ENCODE data around the gene SLC1A2.
A peak's percentile ranks its signal among the peaks of the same experiment; 100 is the strongest.

The SLC1A2 gene

DNA sequence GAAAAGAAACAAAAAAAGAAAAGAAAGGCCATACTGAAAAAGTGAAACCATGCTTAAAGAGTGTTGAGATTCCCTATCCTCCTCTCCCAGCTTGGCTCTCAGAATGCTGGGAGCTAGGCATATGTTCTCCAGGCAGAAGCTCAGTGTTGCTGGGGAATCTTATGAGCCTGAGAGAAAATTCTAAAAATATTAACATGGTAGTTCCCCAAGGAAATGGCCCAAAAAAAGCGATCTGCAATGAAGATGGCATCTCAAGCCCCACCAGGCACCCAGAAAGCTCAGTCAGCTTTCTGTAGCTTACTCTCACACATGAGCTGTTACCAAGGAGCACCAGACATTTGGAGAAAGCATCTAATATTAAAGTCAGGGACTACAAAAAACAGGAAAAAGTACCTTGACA is 185.8 kb downstream of the SLC1A2 start:
- Histone ChIP-seq H3K9ac (ENCODE audit: low read length) (no peak overlapping the region), H2BK12ac (ENCODE audit: low read length) (no peak overlapping the region), H4K12ac (ENCODE audit: low read depth, low read length) (no peak overlapping the region), H3K79me2 (ENCODE audit: control insufficient read depth, insufficient read depth, low read length, poor library complexity) (peaks cover 1% of the 10 kb centered on the region), H3K4me2 (ENCODE audit: low read length) (no peak overlapping the region), H4K91ac (ENCODE audit: low read depth, low read length) (no peak overlapping the region), H3K36me3 (ENCODE audit: control insufficient read depth in 1 of 2, insufficient read depth in 2 of 2, low read length in 2 of 2) (no peaks in the 10 kb centered on the region), H3K4ac (ENCODE audit: low read depth, low read length) (no peak overlapping the region), H3K27me3 (ENCODE audit: insufficient read depth, low read length) (no peaks in the 10 kb centered on the region), H4K8ac (ENCODE audit: low read depth, low read length) (no peak overlapping the region), H3K79me1 (ENCODE audit: low read length) (peaks cover 3% of the 10 kb centered on the region), H2BK120ac (ENCODE audit: insufficient read depth, low read length, poor library complexity) (no peak overlapping the region), H3K23ac (ENCODE audit: low read length) (no peak overlapping the region), H3K14ac (ENCODE audit: low read length) (no peak overlapping the region), H2BK5ac (ENCODE audit: low read depth, low read length, poor library complexity) (no peak overlapping the region), H3K4me1 (ENCODE audit: control insufficient read depth in 1 of 2, insufficient read depth in 2 of 2, low read length in 2 of 2) (peaks cover 3 to 8% of the 10 kb centered on the region in 2 experiments), H3K18ac (ENCODE audit: low read length) (no peak overlapping the region), H3K4me3 (ENCODE audit: low read depth, low read length) (no peak overlapping the region), H3K9me3 (ENCODE audit: insufficient read depth, low read depth, low read length) (no peaks in the 10 kb centered on the region), H3K27ac (ENCODE audit: low read depth, low read length) (no peak overlapping the region), H2AK5ac (ENCODE audit: low read length) (no peak overlapping the region), H2AFZ (ENCODE audit: insufficient read depth, low read length, poor library complexity) (no peak overlapping the region)
- DNase-seq, result no peak
- WGBS (ENCODE audit: extremely low coverage, insufficient coverage, insufficient read length), result no CpG with 5 or more reads among the region's 1 CpG

DNA sequence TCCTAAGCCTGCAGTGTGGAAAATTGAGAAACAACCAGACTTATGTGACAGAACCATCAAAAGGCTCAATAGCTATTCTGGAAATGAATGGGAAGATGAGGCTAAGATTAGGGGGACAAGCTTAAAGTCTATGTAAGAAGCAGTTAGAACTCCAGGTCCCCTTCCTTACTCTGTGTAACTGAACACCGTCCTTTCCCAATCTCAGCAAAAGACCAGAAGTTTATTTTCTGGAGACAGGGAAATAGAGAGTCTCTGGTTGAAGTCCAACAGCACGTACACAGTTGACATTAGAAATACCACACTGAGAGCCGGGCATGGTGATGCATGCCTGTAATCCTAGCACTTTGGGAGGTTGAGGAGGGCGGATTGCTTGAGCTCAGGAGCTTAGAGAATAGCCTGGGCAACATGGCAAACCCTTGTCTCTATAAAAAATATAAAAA is 186.4 kb downstream of the SLC1A2 start:
- no peak overlapping the region for H4K12ac ChIP-seq (ENCODE audit: low read depth, low read length)
- H3K79me1 ChIP-seq (ENCODE audit: low read length), result peaks cover 3% of the 10 kb centered on the region
- no peak overlapping the region for H4K91ac ChIP-seq (ENCODE audit: low read depth, low read length)
- no peaks in the 10 kb centered on the region for H3K36me3 ChIP-seq (ENCODE audit: control insufficient read depth in 1 of 2, insufficient read depth in 2 of 2, low read length in 2 of 2)
- no peaks in the 10 kb centered on the region for H3K27me3 ChIP-seq (ENCODE audit: insufficient read depth, low read length)
- peaks cover 1% of the 10 kb centered on the region for H3K79me2 ChIP-seq (ENCODE audit: control insufficient read depth, insufficient read depth, low read length, poor library complexity)
- no peak overlapping the region for H3K4ac ChIP-seq (ENCODE audit: low read depth, low read length)
- H4K8ac ChIP-seq (ENCODE audit: low read depth, low read length), result no peak overlapping the region
- no peak overlapping the region for H2BK12ac ChIP-seq (ENCODE audit: low read length)
- H3K4me2 ChIP-seq (ENCODE audit: low read length), result no peak overlapping the region
- peaks cover 3 to 8% of the 10 kb centered on the region in 2 experiments for H3K4me1 ChIP-seq (ENCODE audit: control insufficient read depth in 1 of 2, insufficient read depth in 2 of 2, low read length in 2 of 2)
- H3K9ac ChIP-seq (ENCODE audit: low read length), result no peak overlapping the region
- H3K23ac ChIP-seq (ENCODE audit: low read length), result no peak overlapping the region
- H2BK120ac ChIP-seq (ENCODE audit: insufficient read depth, low read length, poor library complexity), result no peak overlapping the region
- no peak overlapping the region for H3K14ac ChIP-seq (ENCODE audit: low read length)
- no peak overlapping the region for H2AK5ac ChIP-seq (ENCODE audit: low read length)
- DNase-seq, result no peak
- no peak overlapping the region for H3K18ac ChIP-seq (ENCODE audit: low read length)
- no peak overlapping the region for H2AFZ ChIP-seq (ENCODE audit: insufficient read depth, low read length, poor library complexity)
- WGBS (ENCODE audit: extremely low coverage, insufficient coverage, insufficient read length), result no CpG with 5 or more reads among the region's 4 CpGs
- H2BK5ac ChIP-seq (ENCODE audit: low read depth, low read length, poor library complexity), result no peak overlapping the region
- no peak overlapping the region for H3K27ac ChIP-seq (ENCODE audit: low read depth, low read length)
- no peak overlapping the region for H3K4me3 ChIP-seq (ENCODE audit: low read depth, low read length)
- no peaks in the 10 kb centered on the region for H3K9me3 ChIP-seq (ENCODE audit: insufficient read depth, low read depth, low read length)

DNA sequence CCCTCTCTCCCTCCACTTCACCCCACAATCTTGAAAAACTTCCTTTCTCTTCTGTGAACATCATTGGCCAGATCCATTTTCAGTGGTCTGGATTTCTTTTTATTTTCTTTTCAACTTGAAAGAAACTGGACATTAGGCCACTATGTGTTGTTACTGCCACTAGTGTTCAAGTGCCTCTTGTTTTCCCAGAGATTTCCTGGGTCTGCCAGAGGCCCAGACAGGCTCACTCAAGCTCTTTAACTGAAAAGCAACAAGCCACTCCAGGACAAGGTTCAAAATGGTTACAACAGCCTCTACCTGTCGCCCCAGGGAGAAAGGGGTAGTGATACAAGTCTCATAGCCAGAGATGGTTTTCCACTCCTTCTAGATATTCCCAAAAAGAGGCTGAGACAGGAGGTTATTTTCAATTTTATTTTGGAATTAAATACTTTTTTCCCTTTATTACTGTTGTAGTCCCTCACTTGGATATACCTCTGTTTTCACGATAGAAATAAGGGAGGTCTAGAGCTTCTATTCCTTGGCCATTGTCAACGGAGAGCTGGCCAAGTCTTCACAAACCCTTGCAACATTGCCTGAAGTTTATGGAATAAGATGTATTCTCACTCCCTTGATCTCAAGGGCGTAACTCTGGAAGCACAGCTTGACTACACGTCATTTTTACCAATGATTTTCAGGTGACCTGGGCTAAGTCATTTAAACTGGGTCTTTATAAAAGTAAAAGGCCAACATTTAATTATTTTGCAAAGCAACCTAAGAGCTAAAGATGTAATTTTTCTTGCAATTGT is 188.1 kb downstream of the SLC1A2 start:
- Histone ChIP-seq H2BK12ac (ENCODE audit: low read length) (peak overlapping the region; percentile 77), H3K4me1 (ENCODE audit: control insufficient read depth in 1 of 2, insufficient read depth in 2 of 2, low read length in 2 of 2) (peaks cover 0 to 2% of the 10 kb centered on the region in 2 experiments), H4K8ac (ENCODE audit: low read depth, low read length) (no peak overlapping the region), H3K27me3 (ENCODE audit: insufficient read depth, low read length) (no peaks in the 10 kb centered on the region), H3K4me2 (ENCODE audit: low read length) (no peak overlapping the region), H3K27ac (ENCODE audit: low read depth, low read length) (peak overlapping the region; percentile 39), H2AFZ (ENCODE audit: insufficient read depth, low read length, poor library complexity) (no peak overlapping the region), H3K14ac (ENCODE audit: low read length) (no peak overlapping the region), H3K36me3 (ENCODE audit: control insufficient read depth in 1 of 2, insufficient read depth in 2 of 2, low read length in 2 of 2) (no peaks in the 10 kb centered on the region), H3K4me3 (ENCODE audit: low read depth, low read length) (no peak overlapping the region), H4K12ac (ENCODE audit: low read depth, low read length) (no peak overlapping the region), H4K91ac (ENCODE audit: low read depth, low read length) (no peak overlapping the region), H3K79me1 (ENCODE audit: low read length) (no peaks in the 10 kb centered on the region), H2AK5ac (ENCODE audit: low read length) (no peak overlapping the region), H3K4ac (ENCODE audit: low read depth, low read length) (no peak overlapping the region), H2BK120ac (ENCODE audit: insufficient read depth, low read length, poor library complexity) (no peak overlapping the region), H3K9ac (ENCODE audit: low read length) (no peak overlapping the region), H3K18ac (ENCODE audit: low read length) (no peak overlapping the region), H3K23ac (ENCODE audit: low read length) (no peak overlapping the region), H3K9me3 (ENCODE audit: insufficient read depth, low read depth, low read length) (no peaks in the 10 kb centered on the region), H2BK5ac (ENCODE audit: low read depth, low read length, poor library complexity) (no peak overlapping the region), H3K79me2 (ENCODE audit: control insufficient read depth, insufficient read depth, low read length, poor library complexity) (peaks cover 1% of the 10 kb centered on the region)
- WGBS (ENCODE audit: extremely low coverage, insufficient coverage, insufficient read length), result no CpG with 5 or more reads among the region's 5 CpGs
- no peak for DNase-seq

DNA sequence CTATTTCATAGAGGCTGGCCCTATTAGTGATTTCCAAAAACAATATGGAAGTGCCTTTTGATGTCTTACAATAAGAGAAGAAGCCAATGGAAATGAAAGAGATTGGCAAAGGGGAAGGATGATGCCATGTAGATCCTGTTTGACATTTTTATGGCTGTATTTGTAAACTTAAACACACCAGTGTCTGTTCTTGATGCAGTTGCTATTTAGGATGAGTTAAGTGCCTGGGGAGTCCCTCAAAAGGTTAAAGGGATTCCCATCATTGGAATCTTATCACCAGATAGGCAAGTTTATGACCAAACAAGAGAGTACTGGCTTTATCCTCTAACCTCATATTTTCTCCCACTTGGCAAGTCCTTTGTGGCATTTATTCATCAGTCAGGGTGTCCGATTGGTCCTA is 189.0 kb downstream of the SLC1A2 start:
- Histone ChIP-seq H2BK5ac (ENCODE audit: low read depth, low read length, poor library complexity) (no peak overlapping the region), H3K23ac (ENCODE audit: low read length) (no peak overlapping the region), H2AFZ (ENCODE audit: insufficient read depth, low read length, poor library complexity) (no peak overlapping the region), H2BK12ac (ENCODE audit: low read length) (no peak overlapping the region), H4K12ac (ENCODE audit: low read depth, low read length) (no peak overlapping the region), H4K8ac (ENCODE audit: low read depth, low read length) (no peak overlapping the region), H3K4me2 (ENCODE audit: low read length) (no peak overlapping the region), H2AK5ac (ENCODE audit: low read length) (no peak overlapping the region), H3K79me1 (ENCODE audit: low read length) (no peaks in the 10 kb centered on the region), H4K91ac (ENCODE audit: low read depth, low read length) (no peak overlapping the region), H3K9me3 (ENCODE audit: insufficient read depth, low read depth, low read length) (no peaks in the 10 kb centered on the region), H3K27me3 (ENCODE audit: insufficient read depth, low read length) (no peaks in the 10 kb centered on the region), H3K27ac (ENCODE audit: low read depth, low read length) (no peak overlapping the region), H3K4me1 (ENCODE audit: control insufficient read depth in 1 of 2, insufficient read depth in 2 of 2, low read length in 2 of 2) (peaks cover 0 to 2% of the 10 kb centered on the region in 2 experiments), H3K4ac (ENCODE audit: low read depth, low read length) (no peak overlapping the region), H3K4me3 (ENCODE audit: low read depth, low read length) (no peak overlapping the region), H3K36me3 (ENCODE audit: control insufficient read depth in 1 of 2, insufficient read depth in 2 of 2, low read length in 2 of 2) (no peaks in the 10 kb centered on the region), H3K79me2 (ENCODE audit: control insufficient read depth, insufficient read depth, low read length, poor library complexity) (peaks cover 1% of the 10 kb centered on the region), H2BK120ac (ENCODE audit: insufficient read depth, low read length, poor library complexity) (no peak overlapping the region), H3K14ac (ENCODE audit: low read length) (no peak overlapping the region), H3K18ac (ENCODE audit: low read length) (no peak overlapping the region), H3K9ac (ENCODE audit: low read length) (no peak overlapping the region)
- no peak for DNase-seq
- no CpG with 5 or more reads among the region's 1 CpG for WGBS (ENCODE audit: extremely low coverage, insufficient coverage, insufficient read length)

Measured in trophoblast cell (in vitro differentiated cells and primary cell).